Colonic mucosa (tissue), 4 donors: ENCODE data around the gene HMGN5. TPM values are rescaled to one million over a fixed set of nuclear protein-coding genes. Genes with fewer than 3 reads are reported as not detected.

Source experiments
- DNase-seq: peaks from one replicate; pipeline ENCODE4 v3.0.0-alpha.2; 2020
- H3K27ac ChIP-seq: fragments of 200-600 bp; one replicate; pipeline ENCODE4 v1.8.0; 2021
- H3K27me3 ChIP-seq: fragments of 200-600 bp; one replicate; pipeline ENCODE4 v1.8.0; 2021
- H3K36me3 ChIP-seq: fragments of 200-600 bp; one replicate; pipeline ENCODE4 v1.8.0; 2021
- H3K4me1 ChIP-seq: fragments of 200-600 bp; one replicate; pipeline ENCODE4 v1.8.0; 2021; ENCODE audit warnings: mild to moderate bottlenecking
- H3K4me3 ChIP-seq: fragments of 200-600 bp; one replicate; pipeline ENCODE4 v1.8.0; 2021
- H3K9ac ChIP-seq, 2 donors: one replicate each; pipeline ENCODE4 v1.7.0; 2013; ENCODE audit warnings: control low read depth in 2 of 2, low read depth in 2 of 2, low read length in 2 of 2
- H3K9me3 ChIP-seq: fragments of 200-600 bp; one replicate; pipeline ENCODE4 v1.8.0; 2021
- intact Hi-C: fragments of 100-400 bp; cut with DNase I; formaldehyde crosslinking; loops from one replicate; pipeline ENCODE4 v1.14.1; 2022
- total RNA-seq, 2 donors: library from RNA; stranded (reverse); fragmentation: NEBNext Ultra II Directional in 1 of 2; extraction: Animal tissue kit (Norgen Biotek cat#: 25700) in 1 of 2; gene quantifications; one replicate each; pipeline ENCODE4 v1.2.1, GENCODE V29; 2021
- TF ChIP-seq, protein P1 (sequence below): fragments of 200-600 bp; IDR thresholded peaks from one replicate; pipeline ENCODE4 v1.8.0; 2022; ENCODE audit warnings: antibody characterized with exemption, mild to moderate bottlenecking
- donor health status: healthy.
- donor health status: DM: no; HTN: no; CAD: no.
- donor health status: DM: no; HTN: no; CAD: no.

The HMGN5 gene
- total RNA-seq, 2 donors from 2014 or later, result 6.1 to 7.5 TPM

GRCh38 chrX:81120258-81120935 is 81.3 kb downstream of the HMGN5 start:
- intact Hi-C loops, result no loop called here
- Histone ChIP-seq H3K27ac (no peak overlapping the region), H3K4me1 (no peaks in the 10 kb centered on the region), H3K4me3 (peak overlapping the region; percentile 47), H3K36me3 (no peaks in the 10 kb centered on the region), H3K27me3 (no peaks in the 10 kb centered on the region), H3K9me3 (no peaks in the 10 kb centered on the region), H3K9ac (peak overlapping the region in 1 of 2 donors; percentile 66)
- peak; percentile 20 for DNase-seq
- TF ChIP-seq, protein P1, sequence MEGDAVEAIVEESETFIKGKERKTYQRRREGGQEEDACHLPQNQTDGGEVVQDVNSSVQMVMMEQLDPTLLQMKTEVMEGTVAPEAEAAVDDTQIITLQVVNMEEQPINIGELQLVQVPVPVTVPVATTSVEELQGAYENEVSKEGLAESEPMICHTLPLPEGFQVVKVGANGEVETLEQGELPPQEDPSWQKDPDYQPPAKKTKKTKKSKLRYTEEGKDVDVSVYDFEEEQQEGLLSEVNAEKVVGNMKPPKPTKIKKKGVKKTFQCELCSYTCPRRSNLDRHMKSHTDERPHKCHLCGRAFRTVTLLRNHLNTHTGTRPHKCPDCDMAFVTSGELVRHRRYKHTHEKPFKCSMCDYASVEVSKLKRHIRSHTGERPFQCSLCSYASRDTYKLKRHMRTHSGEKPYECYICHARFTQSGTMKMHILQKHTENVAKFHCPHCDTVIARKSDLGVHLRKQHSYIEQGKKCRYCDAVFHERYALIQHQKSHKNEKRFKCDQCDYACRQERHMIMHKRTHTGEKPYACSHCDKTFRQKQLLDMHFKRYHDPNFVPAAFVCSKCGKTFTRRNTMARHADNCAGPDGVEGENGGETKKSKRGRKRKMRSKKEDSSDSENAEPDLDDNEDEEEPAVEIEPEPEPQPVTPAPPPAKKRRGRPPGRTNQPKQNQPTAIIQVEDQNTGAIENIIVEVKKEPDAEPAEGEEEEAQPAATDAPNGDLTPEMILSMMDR, result no peak

- intact Hi-C loops, result no loop called here
- TF ChIP-seq, protein P1, result no peak
- no peaks in the 10 kb centered on the region for H3K4me1 ChIP-seq
These were observed 87.0 kb downstream of the HMGN5 start for GRCh38 chrX:81114757-81115156.

GRCh38 chrX:81110286-81110685 is 91.4 kb downstream of the HMGN5 start:
- Histone ChIP-seq H3K36me3 (no peaks in the 10 kb centered on the region), H3K4me1 (no peaks in the 10 kb centered on the region), H3K9me3 (no peaks in the 10 kb centered on the region), H3K4me3 (no peak overlapping the region), H3K27me3 (no peaks in the 10 kb centered on the region), H3K27ac (no peak overlapping the region), H3K9ac (no peak overlapping the region)
- TF ChIP-seq, protein P1, result no peak
- intact Hi-C loops, result no loop called here
- no peak for DNase-seq

More at GRCh38 chrX:81114757-81115156, 87.0 kb downstream of the HMGN5 start:
- DNase-seq, result no peak
- Histone ChIP-seq H3K9me3 (no peaks in the 10 kb centered on the region), H3K9ac (no peak overlapping the region), H3K4me3 (no peak overlapping the region), H3K36me3 (no peaks in the 10 kb centered on the region), H3K27ac (no peak overlapping the region), H3K27me3 (no peaks in the 10 kb centered on the region)

- intact Hi-C loops, result no loop called here
- Histone ChIP-seq H3K27me3 (no peaks in the 10 kb centered on the region), H3K27ac (no peak overlapping the region), H3K9me3 (no peaks in the 10 kb centered on the region), H3K4me3 (no peak overlapping the region), H3K36me3 (no peaks in the 10 kb centered on the region), H3K4me1 (no peaks in the 10 kb centered on the region), H3K9ac (no peak overlapping the region)
- DNase-seq, result no peak
- TF ChIP-seq, protein P1, result no peak
These were observed 119.1 kb downstream of the HMGN5 start for GRCh38 chrX:81082649-81083048.

Other genes starting within 250 kb of the HMGN5 start
- 100 to 1,000 TPM in 1 of 2 donors, 10 to 100 TPM in 1; 27.9 to 105 TPM for gene SH3BGRL, start 189 bp upstream of the HMGN5 start, total RNA-seq